Fibroblast of lung (primary cell): ENCODE data around the gene SNX18. TPM values are rescaled to one million over a fixed set of nuclear protein-coding genes. Genes with fewer than 3 reads are reported as not detected.

Source experiments
- DNase-seq, 2 donors: peaks; one replicate each; pipeline versions ENCODE4 v3.0.0 to v3.0.0-alpha.2; 2010; ENCODE audit warnings: low read depth in 2 of 2
- H2AFZ ChIP-seq: 2 replicates; pipeline ENCODE4 v1.5.1; 2012; ENCODE audit warnings: low read length, control low read depth, inconsistent platforms
- H3K27ac ChIP-seq: 2 replicates; pipeline ENCODE4 v1.5.1; 2011; ENCODE audit warnings: low read length, control low read depth; ENCODE audit not compliant: insufficient read depth
- H3K27me3 ChIP-seq: 2 replicates; pipeline ENCODE4 v1.5.1; 2011; ENCODE audit warnings: mild to moderate bottlenecking, low read length; ENCODE audit not compliant: control insufficient read depth, insufficient read depth
- H3K36me3 ChIP-seq: 2 replicates; pipeline ENCODE4 v1.5.1; 2011; ENCODE audit warnings: low read length; ENCODE audit not compliant: control insufficient read depth, insufficient read depth
- H3K4me1 ChIP-seq: 2 replicates; pipeline ENCODE4 v1.5.1; 2011; ENCODE audit warnings: low read length; ENCODE audit not compliant: control insufficient read depth, insufficient read depth; ENCODE audit errors: extremely low read depth
- H3K4me2 ChIP-seq: 2 replicates; pipeline ENCODE4 v1.5.1; 2011; ENCODE audit warnings: low read length, control low read depth; ENCODE audit not compliant: insufficient read depth; ENCODE audit errors: extremely low read depth
- H3K4me3 ChIP-seq, 4 experiments: fragments of 200-600 bp in 1 of 4; sonication (generic) in 1 of 4; replicated peaks in 1 of 4; 2 replicates each; pipeline ENCODE4 v1.5.1; 2011 to 2016; ENCODE audit warnings: low read length in 4 of 4, low read depth in 3 of 4, mild to moderate bottlenecking in 3 of 4, control low read depth in 2 of 4, inconsistent platforms in 1 of 4, mixed read lengths in 1 of 4; ENCODE audit not compliant: insufficient read depth in 1 of 4; ENCODE audit errors: control extremely low read depth in 1 of 4
- H3K79me2 ChIP-seq: 2 replicates; pipeline ENCODE4 v1.5.1; 2012; ENCODE audit warnings: mild to moderate bottlenecking, low read length, inconsistent platforms; ENCODE audit not compliant: control insufficient read depth, insufficient read depth
- H3K9ac ChIP-seq: 2 replicates; pipeline ENCODE4 v1.5.1; 2011; ENCODE audit warnings: mild to moderate bottlenecking, low read length, control low read depth; ENCODE audit not compliant: insufficient read depth
- H3K9me3 ChIP-seq: 2 replicates; pipeline ENCODE4 v1.5.1; 2012; ENCODE audit warnings: low read depth, low read length; ENCODE audit not compliant: control insufficient read depth, insufficient read depth
- H4K20me1 ChIP-seq: 2 replicates; pipeline ENCODE4 v1.5.1; 2011; ENCODE audit warnings: low read length; ENCODE audit not compliant: control insufficient read depth, insufficient read depth; ENCODE audit errors: extremely low read depth
- EZH2 ChIP-seq: IDR thresholded peaks from 2 replicates; pipeline ENCODE4 v1.5.1; 2012; ENCODE audit warnings: low read length, control low read depth, mild to moderate bottlenecking; ENCODE audit errors: missing control alignments
- polyA plus RNA-seq, 2 donors: library from polyadenylated mRNA; depleted of rRNA in 1 of 2; stranded (reverse) in 1 of 2; unstranded in 1 of 2; fragments of >200 nt; gene quantifications; 2 replicates each; pipeline ENCODE4 v1.2.1, GENCODE V29; 2011 to 2012; ENCODE audit warnings: missing spikeins in 1 of 2
- total RNA-seq: library from RNA; depleted of rRNA; stranded (reverse); fragments of >200 nt; gene quantifications from 2 replicates; pipeline ENCODE4 v1.2.1, GENCODE V29; 2014
- TF ChIP-seq, protein P1 (sequence below), 2 donors: IDR thresholded peaks in 1 of 2; conservative IDR thresholded peaks in 1 of 2; 1 replicate in 1 of 2; 2 replicates in 1 of 2; pipeline ENCODE4 v1.5.1; 2011 to 2012; ENCODE audit warnings: low read length in 2 of 2, control low read depth in 1 of 2, inconsistent platforms in 1 of 2, low read depth in 1 of 2, mild to moderate bottlenecking in 1 of 2

SNX18 gene
- total and polyA plus RNA-seq, 2 donors (not counting 1 experiment from before 2014, with no cell fraction given), result 80.1 to 109 TPM

- H3K36me3 ChIP-seq, result peaks cover 10% of the 10 kb centered on the region
- no peaks in the 10 kb centered on the region for H4K20me1 ChIP-seq
- H3K9ac ChIP-seq, result no peak overlapping the region
- H3K27me3 ChIP-seq, result no peaks in the 10 kb centered on the region
- H3K9me3 ChIP-seq, result peaks cover 7% of the 10 kb centered on the region
- H3K4me3 ChIP-seq, result no peak overlapping the region
- H3K4me1 ChIP-seq, result peaks cover 13% of the 10 kb centered on the region
- no peak overlapping the region for H3K4me2 ChIP-seq
- peak; percentile 44 to 61 for DNase-seq
- no peak overlapping the region for H2AFZ ChIP-seq
- H3K79me2 ChIP-seq, result peaks cover 30% of the 10 kb centered on the region
- TF ChIP-seq, protein P1, sequence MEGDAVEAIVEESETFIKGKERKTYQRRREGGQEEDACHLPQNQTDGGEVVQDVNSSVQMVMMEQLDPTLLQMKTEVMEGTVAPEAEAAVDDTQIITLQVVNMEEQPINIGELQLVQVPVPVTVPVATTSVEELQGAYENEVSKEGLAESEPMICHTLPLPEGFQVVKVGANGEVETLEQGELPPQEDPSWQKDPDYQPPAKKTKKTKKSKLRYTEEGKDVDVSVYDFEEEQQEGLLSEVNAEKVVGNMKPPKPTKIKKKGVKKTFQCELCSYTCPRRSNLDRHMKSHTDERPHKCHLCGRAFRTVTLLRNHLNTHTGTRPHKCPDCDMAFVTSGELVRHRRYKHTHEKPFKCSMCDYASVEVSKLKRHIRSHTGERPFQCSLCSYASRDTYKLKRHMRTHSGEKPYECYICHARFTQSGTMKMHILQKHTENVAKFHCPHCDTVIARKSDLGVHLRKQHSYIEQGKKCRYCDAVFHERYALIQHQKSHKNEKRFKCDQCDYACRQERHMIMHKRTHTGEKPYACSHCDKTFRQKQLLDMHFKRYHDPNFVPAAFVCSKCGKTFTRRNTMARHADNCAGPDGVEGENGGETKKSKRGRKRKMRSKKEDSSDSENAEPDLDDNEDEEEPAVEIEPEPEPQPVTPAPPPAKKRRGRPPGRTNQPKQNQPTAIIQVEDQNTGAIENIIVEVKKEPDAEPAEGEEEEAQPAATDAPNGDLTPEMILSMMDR (conservative IDR thresholded peaks at IDR 0.05 in 1 of 2, IDR thresholded peaks at IDR 0.05 in 1 of 2; ENCODE audit: low read depth in 1 of 2, low read length in 2 of 2), result no peak
- no peak for TF ChIP-seq EZH2
- H3K27ac ChIP-seq, result no peak overlapping the region
Observed at GRCh38 chr5:54516051-54516655, 1.4 kb upstream of the SNX18 start.

DNA sequence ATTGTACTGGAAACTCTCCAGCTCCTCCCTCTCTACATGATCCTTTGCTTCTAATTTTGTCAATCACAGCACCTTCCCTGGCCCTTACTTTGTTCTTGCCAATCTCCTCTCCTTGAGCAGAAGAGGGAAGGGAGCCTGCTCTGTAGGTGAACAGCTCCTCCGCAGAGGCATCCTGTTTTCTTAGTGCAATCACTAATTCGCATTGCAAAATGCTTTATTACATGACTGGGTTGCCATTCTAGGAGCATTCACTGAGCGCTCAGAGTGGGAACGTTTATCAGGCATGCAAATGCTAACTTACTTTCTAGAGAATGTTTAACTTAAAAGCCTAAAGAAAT lies 416 bp upstream of the SNX18 start:
- no peaks in the 10 kb centered on the region for H4K20me1 ChIP-seq
- H3K27ac ChIP-seq, result no peak overlapping the region
- H3K4me1 ChIP-seq, result peaks cover 13% of the 10 kb centered on the region
- no peaks in the 10 kb centered on the region for H3K27me3 ChIP-seq
- TF ChIP-seq, protein P1 (conservative IDR thresholded peaks at IDR 0.05 in 1 of 2, IDR thresholded peaks at IDR 0.05 in 1 of 2; ENCODE audit: low read depth in 1 of 2, low read length in 2 of 2), result no peak
- TF ChIP-seq EZH2, result no peak
- H3K4me2 ChIP-seq, result peak overlapping the region; percentile 89
- peak overlapping the region; percentile 79 for H2AFZ ChIP-seq
- peaks cover 40% of the 10 kb centered on the region for H3K79me2 ChIP-seq
- DNase-seq, result no peak
- H3K36me3 ChIP-seq, result peaks cover 10% of the 10 kb centered on the region
- H3K9ac ChIP-seq, result no peak overlapping the region
- H3K9me3 ChIP-seq, result peaks cover 7% of the 10 kb centered on the region
- peak overlapping the region; percentile 37 to 52 (median 42) for H3K4me3 ChIP-seq

GRCh38 chr5:54518146-54518817 lies 723 bp downstream of the SNX18 start:
- peak in 1 of 2 donors; percentile 56 for DNase-seq
- Histone ChIP-seq H3K36me3 (peaks cover 10% of the 10 kb centered on the region), H3K4me1 (peaks cover 13% of the 10 kb centered on the region), H3K79me2 (peaks cover 51% of the 10 kb centered on the region), H3K4me2 (peak overlapping the region; percentile 90), H3K9ac (peak overlapping the region; percentile 77), H4K20me1 (no peaks in the 10 kb centered on the region), H3K9me3 (peaks cover 7% of the 10 kb centered on the region), H2AFZ (no peak overlapping the region), H3K27me3 (no peaks in the 10 kb centered on the region), H3K27ac (peak overlapping the region; percentile 64), H3K4me3 (peak overlapping the region; percentile 79 to 93 (median 88))
- TF ChIP-seq, protein P1 (conservative IDR thresholded peaks at IDR 0.05 in 1 of 2, IDR thresholded peaks at IDR 0.05 in 1 of 2; ENCODE audit: low read depth in 1 of 2, low read length in 2 of 2), result no peak
- no peak for TF ChIP-seq EZH2
